HepG2 (cell line): ENCODE data around the gene PCSK5.

Source experiments
- CC2D1A ChIP-seq: sonication (generic); formaldehyde crosslinking; IDR thresholded peaks from 2 replicates; pipeline ENCODE4 v1.8.1; 2023; ENCODE audit warnings: mild to moderate bottlenecking, missing genetic modification reagents
- EZH2 ChIP-seq: conservative IDR thresholded peaks from 2 replicates; pipeline ENCODE4 v1.6.1; 2012; ENCODE audit warnings: mild to moderate bottlenecking, low read depth, low read length, moderate library complexity
- NAIF1 ChIP-seq: sonication (generic); formaldehyde crosslinking; IDR thresholded peaks from 2 replicates; pipeline ENCODE4 v1.5.0; 2020; ENCODE audit warnings: mild to moderate bottlenecking, missing genetic modification reagents, borderline replicate concordance
- RAD21 ChIP-seq: fragments of 450-650 bp; formaldehyde crosslinking; IDR thresholded peaks from 2 replicates; pipeline ENCODE4 v1.5.0; 2020; ENCODE audit warnings: mild to moderate bottlenecking
- SCMH1 ChIP-seq: sonication (generic); formaldehyde crosslinking; IDR thresholded peaks from 2 replicates; pipeline ENCODE4 v1.9.0; 2021; ENCODE audit warnings: missing genetic modification reagents, mild to moderate bottlenecking, borderline replicate concordance
- SNRNP70 ChIP-seq: fragments of 200-400 bp; formaldehyde crosslinking; IDR thresholded peaks from 2 replicates; pipeline ENCODE4 v1.6.1; 2017; ENCODE audit warnings: mild to moderate bottlenecking, low read depth, low read length, moderate library complexity
- ZBTB8A ChIP-seq: sonication (generic); formaldehyde crosslinking; IDR thresholded peaks from 2 replicates; pipeline ENCODE4 v1.4.0; 2020; ENCODE audit warnings: mild to moderate bottlenecking, low read depth, missing genetic modification reagents, borderline replicate concordance
- ZHX1 ChIP-seq: sonication (generic); formaldehyde crosslinking; IDR thresholded peaks from 2 replicates; pipeline ENCODE4 v1.8.1; 2022; ENCODE audit warnings: low read depth, mild to moderate bottlenecking, missing genetic modification reagents
- ZNF510 ChIP-seq: sonication (generic); formaldehyde crosslinking; IDR thresholded peaks from 2 replicates; pipeline ENCODE4 v1.4.0; 2020; ENCODE audit warnings: low read depth, mild to moderate bottlenecking, missing genetic modification reagents
- TF ChIP-seq, protein P1 (sequence below): sonication (generic); formaldehyde crosslinking; IDR thresholded peaks from 2 replicates; pipeline ENCODE4 v1.9.0; 2021; ENCODE audit warnings: missing genetic modification reagents, borderline replicate concordance
- TF ChIP-seq, protein P2 (sequence below): sonication (generic); formaldehyde crosslinking; IDR thresholded peaks from 2 replicates; pipeline ENCODE4 v1.4.0; 2020; ENCODE audit warnings: mild to moderate bottlenecking, missing genetic modification reagents, borderline replicate concordance
- TF ChIP-seq, protein P3 (sequence below): sonication (generic); formaldehyde crosslinking; IDR thresholded peaks from 2 replicates; pipeline ENCODE4 v1.8.0; 2022; ENCODE audit warnings: mild to moderate bottlenecking, missing genetic modification reagents, borderline replicate concordance
- TF ChIP-seq, protein P4 (sequence below): sonication (generic); IDR thresholded peaks from 2 replicates; pipeline ENCODE4 v1.6.1; 2016; ENCODE audit warnings: low read depth, borderline replicate concordance

DNA sequence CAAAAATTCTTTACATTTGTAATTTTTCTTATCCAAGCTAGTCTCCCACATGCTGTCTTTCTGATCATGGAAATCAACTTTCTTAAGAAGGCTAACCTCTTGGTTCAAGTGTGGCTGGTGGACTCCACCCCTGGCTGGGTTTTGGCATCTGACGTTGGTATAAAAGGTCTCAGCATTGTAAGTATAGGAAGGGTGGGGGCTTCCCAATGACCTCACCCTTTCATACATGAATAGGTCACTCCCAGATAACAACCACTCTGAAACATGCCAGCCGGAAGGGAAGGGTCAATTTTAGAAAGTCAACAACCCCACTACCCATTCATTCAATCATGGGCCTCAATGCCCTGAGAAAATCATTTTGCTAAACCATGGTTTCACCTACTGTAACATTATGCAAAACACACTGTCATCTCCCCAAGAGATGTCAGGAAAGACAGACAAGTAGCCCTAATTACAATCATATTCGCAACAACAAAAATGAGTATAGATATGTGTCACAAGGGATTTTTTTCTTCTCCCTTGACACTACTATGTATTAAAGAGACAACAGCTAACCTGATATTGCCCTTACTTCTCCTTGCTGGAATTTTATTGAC, 31.9 kb upstream of the PCSK5 start:
- TF ChIP-seq ZHX1 (CRISPR knock-in tag): no peak
- TF ChIP-seq SCMH1: no peak
- TF ChIP-seq, protein P1, sequence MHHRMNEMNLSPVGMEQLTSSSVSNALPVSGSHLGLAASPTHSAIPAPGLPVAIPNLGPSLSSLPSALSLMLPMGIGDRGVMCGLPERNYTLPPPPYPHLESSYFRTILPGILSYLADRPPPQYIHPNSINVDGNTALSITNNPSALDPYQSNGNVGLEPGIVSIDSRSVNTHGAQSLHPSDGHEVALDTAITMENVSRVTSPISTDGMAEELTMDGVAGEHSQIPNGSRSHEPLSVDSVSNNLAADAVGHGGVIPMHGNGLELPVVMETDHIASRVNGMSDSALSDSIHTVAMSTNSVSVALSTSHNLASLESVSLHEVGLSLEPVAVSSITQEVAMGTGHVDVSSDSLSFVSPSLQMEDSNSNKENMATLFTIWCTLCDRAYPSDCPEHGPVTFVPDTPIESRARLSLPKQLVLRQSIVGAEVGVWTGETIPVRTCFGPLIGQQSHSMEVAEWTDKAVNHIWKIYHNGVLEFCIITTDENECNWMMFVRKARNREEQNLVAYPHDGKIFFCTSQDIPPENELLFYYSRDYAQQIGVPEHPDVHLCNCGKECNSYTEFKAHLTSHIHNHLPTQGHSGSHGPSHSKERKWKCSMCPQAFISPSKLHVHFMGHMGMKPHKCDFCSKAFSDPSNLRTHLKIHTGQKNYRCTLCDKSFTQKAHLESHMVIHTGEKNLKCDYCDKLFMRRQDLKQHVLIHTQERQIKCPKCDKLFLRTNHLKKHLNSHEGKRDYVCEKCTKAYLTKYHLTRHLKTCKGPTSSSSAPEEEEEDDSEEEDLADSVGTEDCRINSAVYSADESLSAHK (CRISPR knock-in tag): no peak
- TF ChIP-seq EZH2: no peak
- TF ChIP-seq NAIF1: no peak
- no peak for TF ChIP-seq ZNF510 (CRISPR knock-in tag)
- TF ChIP-seq RAD21 (CRISPR knock-in tag): no peak
- TF ChIP-seq, protein P2, sequence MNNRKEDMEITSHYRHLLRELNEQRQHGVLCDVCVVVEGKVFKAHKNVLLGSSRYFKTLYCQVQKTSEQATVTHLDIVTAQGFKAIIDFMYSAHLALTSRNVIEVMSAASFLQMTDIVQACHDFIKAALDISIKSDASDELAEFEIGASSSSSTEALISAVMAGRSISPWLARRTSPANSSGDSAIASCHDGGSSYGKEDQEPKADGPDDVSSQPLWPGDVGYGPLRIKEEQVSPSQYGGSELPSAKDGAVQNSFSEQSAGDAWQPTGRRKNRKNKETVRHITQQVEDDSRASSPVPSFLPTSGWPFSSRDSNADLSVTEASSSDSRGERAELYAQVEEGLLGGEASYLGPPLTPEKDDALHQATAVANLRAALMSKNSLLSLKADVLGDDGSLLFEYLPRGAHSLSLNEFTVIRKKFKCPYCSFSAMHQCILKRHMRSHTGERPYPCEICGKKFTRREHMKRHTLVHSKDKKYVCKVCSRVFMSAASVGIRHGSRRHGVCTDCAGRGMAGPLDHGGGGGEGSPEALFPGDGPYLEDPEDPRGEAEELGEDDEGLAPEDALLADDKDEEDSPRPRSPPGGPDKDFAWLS (CRISPR knock-in tag): no peak
- TF ChIP-seq ZBTB8A (CRISPR knock-in tag): no peak
- TF ChIP-seq, protein P3, sequence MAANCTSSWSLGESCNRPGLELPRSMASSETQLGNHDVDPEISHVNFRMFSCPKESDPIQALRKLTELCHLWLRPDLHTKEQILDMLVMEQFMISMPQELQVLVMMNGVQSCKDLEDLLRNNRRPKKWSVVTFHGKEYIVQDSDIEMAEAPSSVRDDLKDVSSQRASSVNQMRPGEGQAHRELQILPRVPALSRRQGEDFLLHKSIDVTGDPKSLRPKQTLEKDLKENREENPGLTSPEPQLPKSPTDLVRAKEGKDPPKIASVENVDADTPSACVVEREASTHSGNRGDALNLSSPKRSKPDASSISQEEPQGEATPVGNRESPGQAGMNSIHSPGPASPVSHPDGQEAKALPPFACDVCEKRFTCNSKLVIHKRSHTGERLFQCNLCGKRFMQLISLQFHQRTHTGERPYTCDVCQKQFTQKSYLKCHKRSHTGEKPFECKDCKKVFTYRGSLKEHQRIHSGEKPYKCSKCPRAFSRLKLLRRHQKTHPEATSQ (CRISPR knock-in tag): no peak
- no peak for TF ChIP-seq CC2D1A (CRISPR knock-in tag)
- TF ChIP-seq, protein P4, sequence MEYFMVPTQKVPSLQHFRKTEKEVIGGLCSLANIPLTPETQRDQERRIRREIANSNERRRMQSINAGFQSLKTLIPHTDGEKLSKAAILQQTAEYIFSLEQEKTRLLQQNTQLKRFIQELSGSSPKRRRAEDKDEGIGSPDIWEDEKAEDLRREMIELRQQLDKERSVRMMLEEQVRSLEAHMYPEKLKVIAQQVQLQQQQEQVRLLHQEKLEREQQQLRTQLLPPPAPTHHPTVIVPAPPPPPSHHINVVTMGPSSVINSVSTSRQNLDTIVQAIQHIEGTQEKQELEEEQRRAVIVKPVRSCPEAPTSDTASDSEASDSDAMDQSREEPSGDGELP: no peak
- TF ChIP-seq SNRNP70: no peak
